Pancreas (tissue), 10 donors: ENCODE measurements around the gene BCAR3. TPM values are rescaled to one million over a fixed set of nuclear protein-coding genes. Genes with fewer than 3 reads are reported as not detected.

ENCODE experiments used
- ATAC-seq, 4 donors: fragments of 200-7000 bp; cut with Tn5 transposase; one replicate each; pipeline versions ENCODE4 v1.8.0 to v1.9.1; 2020; ENCODE audit warnings: mild to moderate bottlenecking in 4 of 4, moderate library complexity in 4 of 4
- DNase-seq, 6 donors: peaks; one replicate each; pipeline ENCODE4 v3.0.0-alpha.2; 2020
- FAIRE-seq: peaks from 2 replicates; lab custom pipeline; 2012; peaks lifted over from hg19 to GRCh38; lab: Jason Lieb, UNC
- H3K27ac ChIP-seq, 4 donors: fragments of 200-600 bp; sonication (generic); 1 replicate in 3 of 4; 2 replicates in 1 of 4; pipeline versions ENCODE4 v1.5.0 to v1.8.0; 2020
- H3K27me3 ChIP-seq, 4 donors: fragments of 200-600 bp; one replicate each; pipeline ENCODE4 v1.8.0; 2021
- H3K36me3 ChIP-seq, 3 donors: fragments of 200-600 bp; sonication (generic) in 1 of 3; one replicate each; pipeline versions ENCODE4 v1.5.0 to v1.8.0; 2020 to 2021
- H3K4me1 ChIP-seq, 3 donors: fragments of 200-600 bp; one replicate each; pipeline ENCODE4 v1.8.0; 2021
- H3K4me3 ChIP-seq, 4 donors: fragments of 200-600 bp; sonication (generic) in 2 of 4; one replicate each; pipeline versions ENCODE4 v1.5.0 to v1.8.0; 2020 to 2021
- H3K9me3 ChIP-seq, 4 donors: fragments of 200-600 bp; one replicate each; pipeline ENCODE4 v1.8.0; 2021
- CTCF ChIP-seq, 4 donors: fragments of 200-600 bp; sonication (generic) in 3 of 4; IDR thresholded peaks; one replicate each; pipeline versions ENCODE4 v1.5.0 to v1.8.0; 2021; ENCODE audit warnings: antibody characterized with exemption in 4 of 4
- WGBS, 2 donors: extraction: QIAGEN DNeasy Blood & Tissue Kit; methylation state at CpG; one replicate each; pipeline ENCODE4 v1.1.7; 2013; 5-methylcytosine and 5-hydroxymethylcytosine counted together
- intact Hi-C, 3 donors: fragments of 100-400 bp; cut with DNase I; formaldehyde crosslinking; loops; one replicate each; pipeline versions ENCODE4 v1.11.1 to v1.14.2; 2022
- polyA plus RNA-seq, 2 donors: library from polyadenylated mRNA; stranded (reverse); fragments of 200-250 nt; gene quantifications; one replicate each; pipeline ENCODE4 v1.2.3, GENCODE V29; 2013
- total RNA-seq, 6 donors: library from RNA; stranded (reverse); fragmentation: NEBNext Ultra II Directional in 4 of 6; extraction: Animal tissue kit (Norgen Biotek cat#: 25700) in 4 of 6; gene quantifications; one replicate each; pipeline versions ENCODE4 v1.2.1 to v1.2.4, GENCODE V29; 2021 to 2023
- donor health status: healthy with polysubstance abuse.
- donor health status: DM: no; HTN: no; CAD: no; lungs with moderate emphysema.
- donor health status: DM: no; HTN: no; CAD: no.
- donor health status: control.
- donor health status: control.
- donor health status: Bipolar disorder and iron deficiency.
- donor health status: DM: yes; HTN: yes; CAD: no.
- donor health status: DM: no; HTN: no; CAD: no.
- donor health status: DM: no; HTN: no; CAD: no.
- donor health status: DM: yes; HTN: yes; CAD: no.

The BCAR3 gene
- total and polyA plus RNA-seq, 8 donors: 2.4 to 8.2 (median 4.9) TPM

- FAIRE-seq (no peak), ATAC-seq (no peak), DNase-seq (no peak)
- no peak overlapping the region for H3K27ac ChIP-seq
- H3K4me1 ChIP-seq: no peaks in the 10 kb centered on the region
- H3K4me3 ChIP-seq: no peak overlapping the region
- H3K36me3 ChIP-seq: no peaks in the 10 kb centered on the region
- no peaks in the 10 kb centered on the region for H3K27me3 ChIP-seq
- 96 to 97% methylated on average over 1 of the region's 1 CpG for WGBS, 2 donors
- intact Hi-C loops: no loop called here
- no peak for TF ChIP-seq CTCF (IDR thresholded peaks at IDR 0.05)
- H3K9me3 ChIP-seq: no peaks in the 10 kb centered on the region
These were observed 32.7 kb upstream of the BCAR3 start for GRCh38 chr1:93714356-93714755.

GRCh38 chr1:93713341-93713740 is 31.7 kb upstream of the BCAR3 start:
- no peak for FAIRE-seq
- H3K36me3 ChIP-seq: no peaks in the 10 kb centered on the region

GRCh38 chr1:93712741-93713140 is 31.1 kb upstream of the BCAR3 start:
- H3K36me3 ChIP-seq: no peaks in the 10 kb centered on the region
- DNase-seq (no peak), FAIRE-seq (no peak), ATAC-seq (no peak)
- H3K27me3 ChIP-seq: no peaks in the 10 kb centered on the region
- TF ChIP-seq CTCF (IDR thresholded peaks at IDR 0.05): no peak
- no peaks in the 10 kb centered on the region for H3K9me3 ChIP-seq
- 90 to 98% methylated on average over 2 of the region's 2 CpGs for WGBS, 2 donors
- intact Hi-C loops: no loop called here
- H3K4me3 ChIP-seq: no peak overlapping the region
- no peak overlapping the region for H3K27ac ChIP-seq
- peaks cover 0 to 4% (median 0%) of the 10 kb centered on the region in 3 donors for H3K4me1 ChIP-seq

More at GRCh38 chr1:93713341-93713740, 31.7 kb upstream of the BCAR3 start:
- Histone ChIP-seq H3K27me3 (no peaks in the 10 kb centered on the region), H3K4me1 (peaks cover 0 to 4% (median 0%) of the 10 kb centered on the region in 3 donors), H3K27ac (no peak overlapping the region), H3K4me3 (no peak overlapping the region), H3K9me3 (no peaks in the 10 kb centered on the region)
- intact Hi-C loops: no loop called here
- TF ChIP-seq CTCF (IDR thresholded peaks at IDR 0.05): no peak
- DNase-seq: no peak
- no peak for ATAC-seq

- 72 to 74% methylated on average over 10 of the region's 10 CpGs for WGBS, 2 donors
- intact Hi-C loops: no loop called here
- ATAC-seq (no peak), DNase-seq (no peak), FAIRE-seq (no peak)
- H3K27ac ChIP-seq: no peak overlapping the region
- H3K9me3 ChIP-seq: no peaks in the 10 kb centered on the region
- no peak overlapping the region for H3K4me3 ChIP-seq
- H3K27me3 ChIP-seq: no peaks in the 10 kb centered on the region
- no peak for TF ChIP-seq CTCF (IDR thresholded peaks at IDR 0.05)
- peaks cover 0 to 4% (median 0%) of the 10 kb centered on the region in 3 donors for H3K4me1 ChIP-seq
- no peaks in the 10 kb centered on the region for H3K36me3 ChIP-seq
These were observed 29.1 kb upstream of the BCAR3 start for GRCh38 chr1:93710499-93711453.
